ENCODE data around the gene C2.
"Not testable (repeated sequence)": the region's sequence is repeated elsewhere in the genome, so short reads cannot be mapped to it uniquely, and the experiment has no call there.

The C2 gene

GRCh38 chr6:31920811-31921210 lies 6.7 kb upstream of the C2 start:
- DNase-seq (ENCODE audit: low read depth in 2 of 3, low spot score in 2 of 3) = no peak

- no peak for DNase-seq (ENCODE audit: low read depth in 2 of 3, low spot score in 2 of 3)
Measured at GRCh38 chr6:31922942-31923341, 4.6 kb upstream of the C2 start.

- no peak for DNase-seq (ENCODE audit: low read depth in 2 of 3, low spot score in 2 of 3)
Measured at GRCh38 chr6:31927863-31928671, 550 bp downstream of the C2 start.

- no peak for DNase-seq (ENCODE audit: low read depth in 2 of 3, low spot score in 2 of 3)
Measured at GRCh38 chr6:31928672-31928939, 1.1 kb downstream of the C2 start.

GRCh38 chr6:31930962-31931361 lies 3.4 kb downstream of the C2 start:
- DNase-seq (ENCODE audit: low read depth in 2 of 3, low spot score in 2 of 3) = no peak

GRCh38 chr6:31932137-31932536 lies 4.6 kb downstream of the C2 start:
- DNase-seq (ENCODE audit: low read depth in 2 of 3, low spot score in 2 of 3) = not testable (repeated sequence)

- DNase-seq (ENCODE audit: low read depth in 2 of 3, low spot score in 2 of 3) = no peak
Measured at GRCh38 chr6:31933537-31933936, 6.0 kb downstream of the C2 start.

- DNase-seq (ENCODE audit: low read depth in 2 of 3, low spot score in 2 of 3) = no peak
Measured at GRCh38 chr6:31935021-31935420, 7.5 kb downstream of the C2 start.

- DNase-seq (ENCODE audit: low read depth in 2 of 3, low spot score in 2 of 3) = no peak
Measured at GRCh38 chr6:31935823-31936222, 8.3 kb downstream of the C2 start.

- no peak for DNase-seq (ENCODE audit: low read depth in 2 of 3, low spot score in 2 of 3)
Measured at GRCh38 chr6:31940256-31940664, 12.7 kb downstream of the C2 start.

GRCh38 chr6:31943742-31944141 lies 16.2 kb downstream of the C2 start:
- DNase-seq (ENCODE audit: low read depth in 2 of 3, low spot score in 2 of 3) = no peak

- no peak for DNase-seq (ENCODE audit: low read depth in 2 of 3, low spot score in 2 of 3)
Measured at GRCh38 chr6:31945154-31945506, 17.6 kb downstream of the C2 start.

GRCh38 chr6:31945507-31946369 lies 18.2 kb downstream of the C2 start, which contains the start of gene CFB:
CFB (plus strand) TSS chr6:31946095; CDS start chr6:31946222, 127 bp downstream.
- DNase-seq (ENCODE audit: low read depth in 2 of 3, low spot score in 2 of 3) = no peak

- DNase-seq (ENCODE audit: low read depth in 2 of 3, low spot score in 2 of 3) = no peak
Measured at GRCh38 chr6:31946370-31946885, 18.9 kb downstream of the C2 start.

GRCh38 chr6:31947070-31947675 lies 19.7 kb downstream of the C2 start:
- no peak for DNase-seq (ENCODE audit: low read depth in 2 of 3, low spot score in 2 of 3)

GRCh38 chr6:31947864-31948263 lies 20.3 kb downstream of the C2 start:
- DNase-seq (ENCODE audit: low read depth in 2 of 3, low spot score in 2 of 3) = no peak

GRCh38 chr6:31948306-31948705 lies 20.8 kb downstream of the C2 start:
- DNase-seq (ENCODE audit: low read depth in 2 of 3, low spot score in 2 of 3) = no peak

GRCh38 chr6:31948753-31949413 lies 21.4 kb downstream of the C2 start:
- DNase-seq (ENCODE audit: low read depth in 2 of 3, low spot score in 2 of 3) = no peak

- DNase-seq (ENCODE audit: low read depth in 2 of 3, low spot score in 2 of 3) = no peak
Measured at GRCh38 chr6:31949926-31950548, 22.5 kb downstream of the C2 start.

- DNase-seq (ENCODE audit: low read depth in 2 of 3, low spot score in 2 of 3) = no peak
Measured at GRCh38 chr6:31952140-31952805, 24.8 kb downstream of the C2 start.
